ENCODE data around the gene PLXNB2. TPM values are rescaled to one million over a fixed set of nuclear protein-coding genes. Genes with fewer than 3 reads are reported as not detected.

Gene PLXNB2
- total RNA-seq, 1 experiment from 2014 or later = 236 TPM

GRCh38 chr22:50276143-50276542 is 31.3 kb downstream of the PLXNB2 start:
- Histone ChIP-seq H3K9me3 (ENCODE audit: control insufficient read depth in 1 of 2, insufficient read depth in 1 of 2, low read depth in 1 of 2, low read length in 2 of 2) (peaks cover 4 to 11% of the 10 kb centered on the region in 2 experiments; a peak in 2 of 4 replicates), H3K4me3 (replicated peaks in 1 of 2; ENCODE audit: low read depth in 1 of 2, low read length in 2 of 2) (no peak overlapping the region), H3K4me2 (ENCODE audit: low read length) (no peak overlapping the region), H3K79me2 (ENCODE audit: insufficient read depth, low read length) (peaks cover 4% of the 10 kb centered on the region; the same call in 1 of the 2 replicates), H2AFZ (ENCODE audit: low read depth, low read length, poor library complexity, severe bottlenecking) (no peak overlapping the region), H3K9ac (ENCODE audit: low read length) (no peak overlapping the region), H3K9me2 (ENCODE audit: insufficient read depth) (no peaks in the 10 kb centered on the region), H3K36me3 (ENCODE audit: control insufficient read depth in 1 of 2, insufficient read depth in 2 of 2, low read length in 2 of 2) (peaks cover 22 to 61% of the 10 kb centered on the region in 2 experiments), H3K27me3 (ENCODE audit: insufficient read depth, low read length) (no peaks in the 10 kb centered on the region), H3K27ac (ENCODE audit: low read depth, low read length) (peak overlapping the region; percentile 22; the same call in 1 of the 2 replicates), H3K4me1 (ENCODE audit: control insufficient read depth in 1 of 2, insufficient read depth in 2 of 2, low read length in 2 of 2) (peaks cover 7 to 31% of the 10 kb centered on the region in 2 experiments), H4K20me1 (ENCODE audit: insufficient read depth) (no peaks in the 10 kb centered on the region)
- TF ChIP-seq SRF (IDR thresholded peaks at IDR 0.05; ENCODE audit: low read depth) (no peak), SP1 (IDR thresholded peaks at IDR 0.05; ENCODE audit: low read depth) (no peak), YY1 (IDR thresholded peaks at IDR 0.05; ENCODE audit: extremely low read depth, insufficient replicate concordance, low read depth, low read length) (no peak), EZH2phosphoT487 (IDR thresholded peaks at IDR 0.05; ENCODE audit: borderline replicate concordance) (no peak), POLR2A (IDR thresholded peaks at IDR 0.05; ENCODE audit: borderline replicate concordance, extremely low read depth, insufficient read depth, insufficient read length) (no peak), JUND (IDR thresholded peaks at IDR 0.05) (no peak), ZNF274 (IDR thresholded peaks at IDR 0.05; ENCODE audit: low read depth, low read length) (no peak), CEBPB (IDR thresholded peaks at IDR 0.05; ENCODE audit: low read depth) (no peak), RAD21 (IDR thresholded peaks at IDR 0.05; ENCODE audit: low read depth) (peak; percentile 35), ZBTB33 (IDR thresholded peaks at IDR 0.05; ENCODE audit: extremely low read depth, insufficient replicate concordance, low read length) (no peak), EZH2 (IDR thresholded peaks at IDR 0.05) (no peak), ZFX (IDR thresholded peaks at IDR 0.05) (no peak), ELF1 (IDR thresholded peaks at IDR 0.05; ENCODE audit: borderline replicate concordance, low read depth) (no peak)
- TF ChIP-seq, protein P1, sequence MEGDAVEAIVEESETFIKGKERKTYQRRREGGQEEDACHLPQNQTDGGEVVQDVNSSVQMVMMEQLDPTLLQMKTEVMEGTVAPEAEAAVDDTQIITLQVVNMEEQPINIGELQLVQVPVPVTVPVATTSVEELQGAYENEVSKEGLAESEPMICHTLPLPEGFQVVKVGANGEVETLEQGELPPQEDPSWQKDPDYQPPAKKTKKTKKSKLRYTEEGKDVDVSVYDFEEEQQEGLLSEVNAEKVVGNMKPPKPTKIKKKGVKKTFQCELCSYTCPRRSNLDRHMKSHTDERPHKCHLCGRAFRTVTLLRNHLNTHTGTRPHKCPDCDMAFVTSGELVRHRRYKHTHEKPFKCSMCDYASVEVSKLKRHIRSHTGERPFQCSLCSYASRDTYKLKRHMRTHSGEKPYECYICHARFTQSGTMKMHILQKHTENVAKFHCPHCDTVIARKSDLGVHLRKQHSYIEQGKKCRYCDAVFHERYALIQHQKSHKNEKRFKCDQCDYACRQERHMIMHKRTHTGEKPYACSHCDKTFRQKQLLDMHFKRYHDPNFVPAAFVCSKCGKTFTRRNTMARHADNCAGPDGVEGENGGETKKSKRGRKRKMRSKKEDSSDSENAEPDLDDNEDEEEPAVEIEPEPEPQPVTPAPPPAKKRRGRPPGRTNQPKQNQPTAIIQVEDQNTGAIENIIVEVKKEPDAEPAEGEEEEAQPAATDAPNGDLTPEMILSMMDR (IDR thresholded peaks at IDR 0.05 in 2 of 3, conservative IDR thresholded peaks at IDR 0.05 in 1 of 3; ENCODE audit: borderline replicate concordance in 1 of 3, insufficient read depth in 1 of 3, low read depth in 2 of 3, low read length in 2 of 3) = peak in 2 of 3 experiments; percentile 63 to 98
- TF ChIP-seq, protein P2, sequence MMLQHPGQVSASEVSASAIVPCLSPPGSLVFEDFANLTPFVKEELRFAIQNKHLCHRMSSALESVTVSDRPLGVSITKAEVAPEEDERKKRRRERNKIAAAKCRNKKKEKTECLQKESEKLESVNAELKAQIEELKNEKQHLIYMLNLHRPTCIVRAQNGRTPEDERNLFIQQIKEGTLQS (IDR thresholded peaks at IDR 0.05) = no peak
- ATAC-seq (peak; percentile 38), DNase-seq (ENCODE audit: low read depth, low spot score) (no peak)
- intact Hi-C loops (cut with micrococcal nuclease) = no loop called here
- no TSS peak for BruUV-seq (replicated peaks)
- RAD21 ChIA-PET (ENCODE audit: low non-redundant PET in 1 of 2, low total read pairs in 2 of 2, uncharacterized antibody in 2 of 2, unreplicated experiment in 2 of 2) = interaction anchor here in 1 of 2 experiments (0.6 kb wide), 1 partner anchor 25 kb away, joined by 3 read pairs; no protein-coding TSS in a partner anchor
- POLR2A ChIA-PET = no interaction called here
- CTCF ChIA-PET = interaction anchor here (1.1 to 1.5 kb wide), 4 partner anchors 18 to 222 kb away, joined by 3 read pairs; no protein-coding TSS in a partner anchor
